ENCODE results near the gene SCRN2. TPM values are rescaled to one million over a fixed set of nuclear protein-coding genes. Genes with fewer than 3 reads are reported as not detected.

Gene SCRN2
- total RNA-seq, 4 donors from 2014 or later, result 11.0 to 22.3 (median 16.8) TPM

GRCh38 chr17:47871048-47871447, 30.0 kb upstream of the SCRN2 start:
- H3K9me3 ChIP-seq, result no peaks in the 10 kb centered on the region
- intact Hi-C loops (cut with DNase I; ENCODE audit: low total_unique reads), result no loop called here
- H3K4me3 ChIP-seq, result no peak overlapping the region
- H3K27me3 ChIP-seq, result peaks cover 54 to 85% (median 65%) of the 10 kb centered on the region in 3 donors
- no peak for ATAC-seq
- H3K36me3 ChIP-seq, result no peaks in the 10 kb centered on the region
- no peak for DNase-seq
- in situ Hi-C loops (cut with MboI; ENCODE audit: low sequenced_read_pairs in 4 of 4), result no loop called here
- H3K27ac ChIP-seq, result no peak overlapping the region
- no peaks in the 10 kb centered on the region for H3K4me1 ChIP-seq
- TF ChIP-seq CTCF (IDR thresholded peaks at IDR 0.05 in 4 of 5, conservative IDR thresholded peaks at IDR 0.05 in 1 of 5) (no peak), POLR2A (IDR thresholded peaks at IDR 0.05) (no peak)

- ATAC-seq (no peak), DNase-seq (no peak)
- intact Hi-C loops (cut with DNase I; ENCODE audit: low total_unique reads), result no loop called here
- Histone ChIP-seq H3K27ac (no peak overlapping the region), H3K9me3 (no peaks in the 10 kb centered on the region), H3K27me3 (peaks cover 56 to 85% (median 58%) of the 10 kb centered on the region in 3 donors), H3K4me1 (no peaks in the 10 kb centered on the region), H3K4me3 (no peak overlapping the region), H3K36me3 (no peaks in the 10 kb centered on the region)
- in situ Hi-C loops (cut with MboI; ENCODE audit: low sequenced_read_pairs in 4 of 4), result no loop called here
- TF ChIP-seq CTCF (IDR thresholded peaks at IDR 0.05 in 4 of 5, conservative IDR thresholded peaks at IDR 0.05 in 1 of 5), result no peak
- no peak for TF ChIP-seq POLR2A (IDR thresholded peaks at IDR 0.05)
Measured at GRCh38 chr17:47870056-47870455, 29.0 kb upstream of the SCRN2 start.

GRCh38 chr17:47869114-47869513, 28.0 kb upstream of the SCRN2 start:
- TF ChIP-seq CTCF (IDR thresholded peaks at IDR 0.05 in 4 of 5, conservative IDR thresholded peaks at IDR 0.05 in 1 of 5), result no peak
- no peak for TF ChIP-seq POLR2A (IDR thresholded peaks at IDR 0.05)
- Histone ChIP-seq H3K4me3 (no peak overlapping the region), H3K27ac (no peak overlapping the region), H3K36me3 (no peaks in the 10 kb centered on the region), H3K27me3 (peaks cover 52 to 82% (median 54%) of the 10 kb centered on the region in 3 donors), H3K4me1 (no peaks in the 10 kb centered on the region), H3K9me3 (no peaks in the 10 kb centered on the region)
- ATAC-seq (no peak), DNase-seq (no peak)
- intact Hi-C loops (cut with DNase I; ENCODE audit: low total_unique reads) (no loop called here), in situ Hi-C loops (cut with MboI; ENCODE audit: low sequenced_read_pairs in 4 of 4) (no loop called here)

GRCh38 chr17:47867813-47868533, 26.9 kb upstream of the SCRN2 start:
- Histone ChIP-seq H3K36me3 (no peaks in the 10 kb centered on the region), H3K9me3 (no peaks in the 10 kb centered on the region), H3K4me1 (no peaks in the 10 kb centered on the region), H3K4me3 (no peak overlapping the region), H3K27me3 (peaks cover 44 to 71% (median 50%) of the 10 kb centered on the region in 3 donors), H3K27ac (no peak overlapping the region)
- intact Hi-C loops (cut with DNase I; ENCODE audit: low total_unique reads), result no loop called here
- DNase-seq (no peak), ATAC-seq (no peak)
- no peak for TF ChIP-seq POLR2A (IDR thresholded peaks at IDR 0.05)
- in situ Hi-C loops (cut with MboI; ENCODE audit: low sequenced_read_pairs in 4 of 4), result no loop called here

- H3K27ac ChIP-seq, result no peak overlapping the region
- TF ChIP-seq CTCF (IDR thresholded peaks at IDR 0.05 in 4 of 5, conservative IDR thresholded peaks at IDR 0.05 in 1 of 5) (no peak), POLR2A (IDR thresholded peaks at IDR 0.05) (no peak)
- H3K36me3 ChIP-seq, result no peaks in the 10 kb centered on the region
- DNase-seq, result no peak
- H3K9me3 ChIP-seq, result no peaks in the 10 kb centered on the region
- H3K27me3 ChIP-seq, result peaks cover 33 to 61% (median 39%) of the 10 kb centered on the region in 3 donors
- no peak overlapping the region for H3K4me3 ChIP-seq
- H3K4me1 ChIP-seq, result no peaks in the 10 kb centered on the region
- intact Hi-C loops (cut with DNase I; ENCODE audit: low total_unique reads), result no loop called here
- in situ Hi-C loops (cut with MboI; ENCODE audit: low sequenced_read_pairs in 4 of 4), result no loop called here
- ATAC-seq, result no peak
Measured at GRCh38 chr17:47866941-47867340, 25.9 kb upstream of the SCRN2 start.
